Measurements from ENCODE around the gene MYG1.
A peak's percentile ranks its signal among the peaks of the same experiment; 100 is the strongest.

The MYG1 gene

DNA sequence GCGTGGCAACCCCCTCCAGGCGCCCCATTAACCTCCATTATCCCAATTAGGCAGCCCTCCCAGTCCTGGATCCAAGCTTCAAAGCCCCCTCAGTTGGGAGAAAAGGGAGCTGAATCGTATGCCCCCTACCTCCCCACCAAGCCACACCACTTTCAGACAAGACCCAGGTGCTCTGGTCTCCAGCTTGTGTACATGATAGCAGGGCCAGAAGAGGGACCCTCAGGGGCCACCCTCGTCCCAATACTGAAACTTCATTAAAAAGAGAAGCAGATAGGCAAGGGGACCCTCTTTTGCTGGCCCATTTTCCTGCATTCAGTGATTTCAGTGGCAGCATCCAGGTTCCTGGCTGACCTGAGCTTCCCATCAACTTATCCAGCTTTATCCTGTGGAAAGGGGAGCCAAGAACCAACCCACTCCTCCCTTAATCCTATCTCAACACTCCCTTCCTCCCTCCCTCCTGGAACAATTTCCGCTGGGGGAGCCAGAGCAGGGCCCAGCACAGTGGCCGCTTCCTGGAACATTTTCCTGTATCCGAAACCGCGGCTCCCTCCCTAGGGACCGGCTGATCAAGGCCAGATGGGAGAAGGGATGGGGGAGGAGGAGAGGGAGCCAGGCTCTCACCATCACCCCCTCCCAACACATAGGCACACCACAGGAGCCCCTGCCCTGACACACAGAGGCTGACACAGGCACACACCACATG lies 46.1 kb downstream of the MYG1 start:
- no peaks in the 10 kb centered on the region for H3K36me3 Mint-ChIP-seq
- no peaks in the 10 kb centered on the region for H3K9me3 Mint-ChIP-seq (ENCODE audit: low read depth)
- no peak overlapping the region for H3K27ac Mint-ChIP-seq
- peak overlapping the region; percentile 97 for H3K4me3 Mint-ChIP-seq
- H3K4me1 Mint-ChIP-seq (ENCODE audit: low read depth), result peaks cover 14% of the 10 kb centered on the region
- H3K27me3 Mint-ChIP-seq, result no peaks in the 10 kb centered on the region

DNA sequence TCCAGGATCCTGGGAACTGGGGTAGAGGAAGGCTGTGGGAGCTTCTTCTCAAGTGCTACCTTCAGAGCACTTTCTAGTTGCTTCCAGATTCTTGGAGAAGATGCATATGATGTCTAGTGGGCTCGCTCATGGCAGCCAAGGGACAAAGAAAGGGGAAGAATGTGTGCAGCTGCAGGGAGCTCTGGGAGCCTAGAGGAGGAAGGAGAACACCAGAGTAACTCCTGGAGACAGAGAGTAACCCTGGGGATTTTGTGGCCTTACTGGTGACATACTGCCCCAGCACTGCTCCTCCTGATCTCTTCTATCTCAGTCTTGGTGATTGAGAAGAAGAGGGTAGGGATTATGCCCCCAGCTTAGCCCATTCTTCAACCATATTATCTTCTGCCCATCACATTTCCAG lies 47.0 kb downstream of the MYG1 start:
- peaks cover 14% of the 10 kb centered on the region for H3K4me1 Mint-ChIP-seq (ENCODE audit: low read depth)
- no peaks in the 10 kb centered on the region for H3K9me3 Mint-ChIP-seq (ENCODE audit: low read depth)
- H3K4me3 Mint-ChIP-seq, result no peak overlapping the region
- no peak overlapping the region for H3K27ac Mint-ChIP-seq
- no peaks in the 10 kb centered on the region for H3K36me3 Mint-ChIP-seq
- H3K27me3 Mint-ChIP-seq, result no peaks in the 10 kb centered on the region

DNA sequence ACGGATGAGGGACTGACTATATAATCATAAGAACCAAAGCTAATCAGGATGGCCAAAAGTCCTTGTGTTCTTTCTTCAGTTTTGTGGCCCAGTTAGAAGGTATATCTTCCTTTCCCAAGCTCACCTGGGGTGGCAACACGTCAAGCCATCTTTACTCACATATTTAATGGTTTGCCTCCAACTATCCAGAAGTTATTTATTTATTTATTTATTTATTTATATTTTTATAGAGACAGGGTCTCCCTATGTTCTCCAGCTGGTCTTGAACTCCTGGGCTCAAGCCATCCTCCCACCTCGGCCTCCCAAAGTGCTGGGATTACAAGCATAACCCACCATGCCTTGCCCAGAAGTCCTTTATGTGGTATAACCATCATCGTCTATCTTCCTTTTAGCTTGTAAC lies 48.4 kb downstream of the MYG1 start:
- Mint-ChIP-seq H3K9me3 (ENCODE audit: low read depth) (no peaks in the 10 kb centered on the region), H3K27ac (no peak overlapping the region), H3K4me1 (ENCODE audit: low read depth) (peaks cover 18% of the 10 kb centered on the region), H3K27me3 (no peaks in the 10 kb centered on the region), H3K36me3 (no peaks in the 10 kb centered on the region), H3K4me3 (no peak overlapping the region)

DNA sequence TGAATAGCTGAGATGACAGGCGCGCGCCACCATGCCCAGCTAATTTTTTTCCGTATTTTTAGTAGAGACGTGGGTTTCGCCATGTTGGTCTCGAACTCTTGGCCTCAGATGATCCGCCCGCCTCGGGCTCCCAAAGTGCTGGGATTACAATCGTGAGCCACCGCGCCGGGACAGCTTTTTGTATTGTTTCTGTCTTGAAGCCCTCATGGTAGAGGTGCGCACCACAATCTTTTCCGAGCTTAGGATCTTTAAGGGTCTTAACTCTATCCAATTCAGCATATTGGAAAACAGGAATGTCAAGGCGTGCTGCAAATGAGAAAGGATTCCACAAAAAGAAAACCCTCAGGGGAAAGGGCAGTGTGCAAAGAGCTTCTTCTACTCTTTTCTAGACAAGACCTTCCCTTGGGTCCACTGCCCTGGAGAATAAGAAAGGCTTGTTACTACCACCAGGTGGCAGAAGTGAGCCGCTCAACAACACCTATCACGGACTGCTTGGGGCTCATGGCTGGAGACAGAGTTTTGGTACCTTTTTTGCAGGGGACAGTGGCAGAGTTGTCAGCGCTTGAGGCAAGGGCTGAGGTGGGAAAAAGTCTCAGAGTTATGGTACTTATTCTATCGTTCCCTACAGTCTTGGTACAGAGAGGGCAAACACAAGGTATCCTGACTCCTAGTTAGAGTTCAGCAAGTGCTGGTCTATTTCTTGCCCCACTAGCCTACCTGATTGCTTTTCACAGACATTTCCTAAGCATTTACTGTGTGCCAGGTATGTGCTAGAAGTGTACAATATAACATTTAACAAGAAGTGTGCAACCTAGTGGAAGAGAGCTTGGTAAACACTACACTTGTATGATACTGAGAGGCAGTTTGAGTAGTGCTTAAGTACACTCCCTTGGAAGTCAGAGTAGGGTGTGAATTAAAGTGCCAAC lies 53.1 kb downstream of the MYG1 start:
- no peaks in the 10 kb centered on the region for H3K9me3 Mint-ChIP-seq (ENCODE audit: low read depth)
- H3K4me3 Mint-ChIP-seq, result no peak overlapping the region
- no peaks in the 10 kb centered on the region for H3K36me3 Mint-ChIP-seq
- no peak overlapping the region for H3K27ac Mint-ChIP-seq
- H3K27me3 Mint-ChIP-seq, result no peaks in the 10 kb centered on the region
- H3K4me1 Mint-ChIP-seq (ENCODE audit: low read depth), result peaks cover 5% of the 10 kb centered on the region

DNA sequence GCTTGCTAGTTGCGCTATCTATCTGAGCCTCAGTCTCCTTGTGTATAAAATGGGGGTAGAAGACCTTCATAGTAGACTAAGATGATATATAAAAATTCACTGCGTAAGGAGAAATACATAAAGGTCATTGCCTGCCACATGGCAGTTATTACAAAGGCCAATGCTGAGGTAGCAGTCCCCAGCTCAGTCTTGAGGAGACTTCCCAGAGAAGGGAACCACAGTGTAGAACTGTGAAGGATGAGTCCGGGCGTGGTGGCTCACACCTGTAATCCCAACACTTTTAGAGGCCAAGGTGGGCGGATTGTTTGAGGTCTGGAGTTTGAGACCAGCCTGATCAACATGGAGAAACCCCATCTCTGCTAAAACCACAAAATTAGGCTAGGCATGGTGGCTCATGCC lies 53.8 kb downstream of the MYG1 start:
- no peak overlapping the region for H3K27ac Mint-ChIP-seq

DNA sequence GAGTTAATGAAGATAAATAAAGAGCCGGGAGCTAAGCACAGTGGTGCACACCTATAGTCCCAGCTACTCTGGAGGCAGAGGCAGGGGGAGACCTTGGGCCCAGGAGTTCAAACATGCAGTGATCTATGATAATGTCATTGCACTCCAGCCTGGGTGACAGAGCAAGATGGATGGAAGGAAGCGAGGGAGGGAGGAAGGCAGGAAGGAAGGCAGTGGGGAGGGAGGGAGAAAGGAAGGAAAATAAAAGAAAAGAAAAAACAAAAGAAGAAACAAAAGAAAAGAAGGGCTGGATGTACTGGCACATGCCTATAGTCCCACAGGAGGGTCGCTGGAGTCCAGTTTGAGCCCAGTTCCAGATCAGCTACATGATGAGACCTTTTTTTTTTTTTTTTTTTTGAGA lies 55.6 kb downstream of the MYG1 start:
- no peaks in the 10 kb centered on the region for H3K27me3 Mint-ChIP-seq
- no peak overlapping the region for H3K4me3 Mint-ChIP-seq
- no peak overlapping the region for H3K27ac Mint-ChIP-seq
- H3K9me3 Mint-ChIP-seq (ENCODE audit: low read depth), result no peaks in the 10 kb centered on the region
- H3K36me3 Mint-ChIP-seq, result no peaks in the 10 kb centered on the region
- peaks cover 5% of the 10 kb centered on the region for H3K4me1 Mint-ChIP-seq (ENCODE audit: low read depth)

More for the DNA sequence above, 53.8 kb downstream of the MYG1 start:
- H3K27me3 Mint-ChIP-seq, result no peaks in the 10 kb centered on the region
- no peak overlapping the region for H3K4me3 Mint-ChIP-seq
- H3K9me3 Mint-ChIP-seq (ENCODE audit: low read depth), result no peaks in the 10 kb centered on the region
- H3K4me1 Mint-ChIP-seq (ENCODE audit: low read depth), result peaks cover 5% of the 10 kb centered on the region
- H3K36me3 Mint-ChIP-seq, result no peaks in the 10 kb centered on the region

Measured in activated naive CD8-positive, alpha-beta T cell (primary cell).